ENCODE measurements around the gene RPAIN.

Gene RPAIN

GRCh38 chr17:5381542-5381941 is 38.4 kb upstream of the RPAIN start:
- in situ Hi-C loops (cut with HindIII; ENCODE audit: low sequenced_read_pairs) = no loop called here
- H3K4me3 ChIP-seq (ENCODE audit: low read depth, low read length) = no peak overlapping the region
- peak; percentile 22 for DNase-seq (ENCODE audit: low read depth)
- no peak for TF ChIP-seq CTCF (IDR thresholded peaks at IDR 0.05; ENCODE audit: low read depth, low read length, missing control alignments)

- in situ Hi-C loops (cut with HindIII; ENCODE audit: low sequenced_read_pairs) = no loop called here
- TF ChIP-seq CTCF (IDR thresholded peaks at IDR 0.05; ENCODE audit: low read depth, low read length, missing control alignments) = no peak
- H3K4me3 ChIP-seq (ENCODE audit: low read depth, low read length) = no peak overlapping the region
- DNase-seq (ENCODE audit: low read depth) = no peak
These were observed 28.3 kb upstream of the RPAIN start for GRCh38 chr17:5391678-5392077.

GRCh38 chr17:5396612-5397011 is 23.4 kb upstream of the RPAIN start:
- in situ Hi-C loops (cut with HindIII; ENCODE audit: low sequenced_read_pairs) = no loop called here
- DNase-seq (ENCODE audit: low read depth) = no peak
- TF ChIP-seq CTCF (IDR thresholded peaks at IDR 0.05; ENCODE audit: low read depth, low read length, missing control alignments) = no peak
- H3K4me3 ChIP-seq (ENCODE audit: low read depth, low read length) = no peak overlapping the region

GRCh38 chr17:5399767-5400166 is 20.2 kb upstream of the RPAIN start:
- no peak for DNase-seq (ENCODE audit: low read depth)
- no peak for TF ChIP-seq CTCF (IDR thresholded peaks at IDR 0.05; ENCODE audit: low read depth, low read length, missing control alignments)
- in situ Hi-C loops (cut with HindIII; ENCODE audit: low sequenced_read_pairs) = no loop called here

DNA sequence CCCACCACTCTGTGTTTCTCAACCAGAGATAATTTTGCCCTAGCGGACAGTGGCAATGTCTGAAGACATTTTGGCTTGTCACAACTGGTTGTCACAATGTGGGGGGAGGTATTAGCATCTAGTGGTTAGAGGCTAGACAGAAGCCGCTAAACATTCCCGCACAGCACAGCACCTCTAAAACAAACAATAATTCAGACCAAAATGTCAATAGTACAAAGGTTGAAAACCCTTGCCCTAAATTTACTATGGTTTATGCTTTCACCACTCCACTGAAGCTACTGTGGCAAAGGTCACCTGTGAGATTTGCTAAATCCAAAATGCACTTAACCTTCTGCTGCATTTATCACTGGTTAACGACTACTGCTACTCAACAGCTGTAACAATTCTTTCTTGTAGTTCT is 14.6 kb upstream of the RPAIN start:
- no peak overlapping the region for H3K4me3 ChIP-seq (ENCODE audit: low read depth, low read length)
- in situ Hi-C loops (cut with HindIII; ENCODE audit: low sequenced_read_pairs) = no loop called here
- no peak for DNase-seq (ENCODE audit: low read depth)
- no peak for TF ChIP-seq CTCF (IDR thresholded peaks at IDR 0.05; ENCODE audit: low read depth, low read length, missing control alignments)

More at GRCh38 chr17:5399767-5400166, 20.2 kb upstream of the RPAIN start:
- no peak overlapping the region for H3K4me3 ChIP-seq (ENCODE audit: low read depth, low read length)

DNA sequence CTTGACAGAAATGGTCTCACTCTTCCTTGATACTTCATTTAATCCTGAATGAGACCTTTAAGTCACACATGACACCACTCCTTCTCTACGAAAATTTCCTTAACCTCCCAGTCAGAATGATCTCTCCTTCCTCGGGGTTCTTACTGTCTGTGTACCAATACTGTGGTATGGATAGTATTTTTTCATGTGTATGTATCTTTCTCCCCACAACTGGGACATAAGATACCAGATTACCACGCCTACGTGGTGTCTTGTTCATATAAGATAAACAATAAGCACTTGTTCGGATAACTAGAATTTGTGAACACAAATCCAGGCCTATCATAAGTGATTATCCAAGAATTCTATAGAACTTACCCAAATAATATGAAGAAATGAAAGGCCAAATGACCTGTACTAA is 11.8 kb upstream of the RPAIN start:
- no peak for DNase-seq (ENCODE audit: low read depth)
- in situ Hi-C loops (cut with HindIII; ENCODE audit: low sequenced_read_pairs) = no loop called here
- TF ChIP-seq CTCF (IDR thresholded peaks at IDR 0.05; ENCODE audit: low read depth, low read length, missing control alignments) = no peak
- no peak overlapping the region for H3K4me3 ChIP-seq (ENCODE audit: low read depth, low read length)
